ENCODE measurements around the gene PRRG4. TPM values are rescaled to one million over a fixed set of nuclear protein-coding genes. Genes with fewer than 3 reads are reported as not detected.

PRRG4 gene
- total and polyA plus RNA-seq, 2 of the 4 experiments (the other 2 are of a cell fraction) = not detected

GRCh38 chr11:32893343-32894148 is 63.8 kb downstream of the PRRG4 start:
- peak overlapping the region; percentile 20; the same call in 1 of the 2 replicates for H3K14ac ChIP-seq (replicated peaks; ENCODE audit: low read depth, low read length)
- no peaks in the 10 kb centered on the region for H3K27me3 ChIP-seq (ENCODE audit: control insufficient read depth, insufficient read depth, low read length)
- no peaks in the 10 kb centered on the region for H3K9me3 ChIP-seq (ENCODE audit: control insufficient read depth, insufficient read depth, low read length)
- H4K8ac ChIP-seq (ENCODE audit: low read depth in 2 of 2, low read length in 2 of 2) = peak overlapping the region; percentile 0 to 68; a peak in 1 of 4 replicates
- intact Hi-C loops (cut with micrococcal nuclease) (loop anchor here (5.0 kb wide), 2 partner anchors 86 to 169 kb away; no protein-coding TSS in a partner anchor), dilution Hi-C loops (cut with HindIII; ENCODE audit: low sequenced_read_pairs, unreplicated experiment) (no loop called here), in situ Hi-C loops (cut with MboI; ENCODE audit: low sequenced_read_pairs) (no loop called here)
- H3K56ac ChIP-seq (ENCODE audit: extremely low read depth, insufficient read depth, low read length) = peak overlapping the region; percentile 30
- H3K4me1 ChIP-seq (ENCODE audit: control insufficient read depth, insufficient read depth, low read length) = peaks cover 2% of the 10 kb centered on the region; the same call in 1 of the 2 replicates
- WGBS, 2 experiments (ENCODE audit: extremely low coverage in 2 of 2, insufficient read length in 1 of 2) = 0% methylated on average over 34 of the region's 66 CpGs; no CpG with 5 or more reads in 1 of the 2 experiments
- H3K4me2 ChIP-seq (ENCODE audit: low read depth, low read length) = peak overlapping the region; percentile 90
- H3K4me3 ChIP-seq (ENCODE audit: insufficient read depth, low read depth, low read length) = peak overlapping the region; percentile 79
- peak overlapping the region; percentile 58 for H3K27ac ChIP-seq (ENCODE audit: insufficient read depth, low read length)
- H2BK15ac ChIP-seq (ENCODE audit: low read depth, low read length) = no peak overlapping the region
- ATAC-seq (ENCODE audit: low read depth) = peak; percentile 45
- peak overlapping the region; percentile 40 for H2AK5ac ChIP-seq (ENCODE audit: low read depth, low read length)
- BruUV-seq (replicated peaks) = no TSS peak
- no peaks in the 10 kb centered on the region for H3K36me3 ChIP-seq (ENCODE audit: control insufficient read depth, insufficient read depth, low read length)
- peaks cover 11% of the 10 kb centered on the region; the same call in 1 of the 2 replicates for H4K20me1 ChIP-seq (ENCODE audit: insufficient read depth, low read length)
- peak overlapping the region; percentile 62 for H3K9ac ChIP-seq (ENCODE audit: low read depth, low read length)
- peak overlapping the region; percentile 90 for H2AK9ac ChIP-seq (replicated peaks; ENCODE audit: low read depth, low read length, poor library complexity)
- H4K5ac ChIP-seq (ENCODE audit: low read depth, low read length) = peak overlapping the region; percentile 37; the same call in 1 of the 2 replicates
- POLR2A ChIA-PET (ENCODE audit: unreplicated experiment) = interaction anchor here (0.6 kb wide), 1 partner anchor 176 kb away, joined by 5 read pairs; no protein-coding TSS in a partner anchor
- CTCF ChIA-PET = interaction anchor here (0.5 to 1.1 kb wide), 5 partner anchors 8 to 172 kb away, joined by 3 to 4 read pairs (median 3); no protein-coding TSS in a partner anchor
- H3K9me1 ChIP-seq (ENCODE audit: insufficient read depth, low read length) = peaks cover 4% of the 10 kb centered on the region; the same call in 1 of the 2 replicates
- H3K23ac ChIP-seq (ENCODE audit: low read depth, low read length) = peak overlapping the region; percentile 89
- H2BK120ac ChIP-seq (ENCODE audit: low read depth, low read length) = no peak overlapping the region; the same call in none of the 2 replicates
- peak overlapping the region; percentile 79 for H2AFZ ChIP-seq (replicated peaks; ENCODE audit: low read length, poor library complexity)
- peaks cover 16 to 37% of the 10 kb centered on the region in 2 experiments for H3K79me1 ChIP-seq (ENCODE audit: low read depth in 1 of 2, low read length in 2 of 2)
- H2BK20ac ChIP-seq (ENCODE audit: low read depth, low read length) = no peak overlapping the region
- peak overlapping the region; percentile 41 for H2BK5ac ChIP-seq (ENCODE audit: low read depth, low read length, poor library complexity, severe bottlenecking)
- peak; percentile 26 for DNase-seq
- H3K4ac ChIP-seq (ENCODE audit: low read depth, low read length) = peak overlapping the region; percentile 64
- H3K18ac ChIP-seq (ENCODE audit: low read depth, low read length) = no peak overlapping the region; the same call in 1 of the 2 replicates
- 0 out of 2 replicates have a peak overlapping the region, but pooled peaks have one; percentile 25 for H4K91ac ChIP-seq (ENCODE audit: insufficient read depth, low read depth, low read length)
- no peak for TF ChIP-seq NFE2L2 (IDR thresholded peaks at IDR 0.05; ENCODE audit: low read depth, low read length)
- TF ChIP-seq MAZ (IDR thresholded peaks at IDR 0.05; ENCODE audit: borderline replicate concordance, low read depth, low read length) = peak; percentile 53; the same call in 1 of the 2 replicates
- 0 out of 2 replicates have a peak, but pooled peaks have one; percentile 8 for TF ChIP-seq POLR2A (IDR thresholded peaks at IDR 0.05; ENCODE audit: low read depth, low read length)
- peak; percentile 51 for TF ChIP-seq CTCF (conservative IDR thresholded peaks at IDR 0.05; ENCODE audit: low read depth, low read length)
- TF ChIP-seq USF2 (IDR thresholded peaks at IDR 0.05; ENCODE audit: low read depth, low read length) = no peak
- TF ChIP-seq RAD21 (IDR thresholded peaks at IDR 0.05; ENCODE audit: low read length) = no peak
- no peak for TF ChIP-seq ELK1 (IDR thresholded peaks at IDR 0.05; ENCODE audit: borderline replicate concordance, low read depth, low read length)
- TF ChIP-seq MXI1 (IDR thresholded peaks at IDR 0.05; ENCODE audit: borderline replicate concordance, low read depth, low read length) = no peak; the same call in 1 of the 2 replicates
- TF ChIP-seq MAFK (IDR thresholded peaks at IDR 0.05; ENCODE audit: low read depth, low read length) = no peak
- TF ChIP-seq SMC3 (IDR thresholded peaks at IDR 0.05; ENCODE audit: low read depth, low read length) = 0 out of 2 replicates have a peak, but pooled peaks have one; percentile 4
- no peak for TF ChIP-seq FOS (IDR thresholded peaks at IDR 0.05; ENCODE audit: low read depth, low read length)
- TF ChIP-seq RFX5 (IDR thresholded peaks at IDR 0.05; ENCODE audit: low read depth, low read length) = no peak

Data from IMR-90 (cell line).